GM19397 (cell line): ENCODE data around the gene PGF.

ENCODE experiments used
- ATAC-seq: cut with Tn5 transposase; IDR thresholded peaks from one replicate; pipeline ENCODE4 v1.9.1; 2021; ENCODE audit warnings: mild to moderate bottlenecking, moderate library complexity; ENCODE audit not compliant: unreplicated experiment

The PGF gene

GRCh38 chr14:74921987-74922751, 33.2 kb downstream of the PGF start:
- no peak for ATAC-seq

DNA sequence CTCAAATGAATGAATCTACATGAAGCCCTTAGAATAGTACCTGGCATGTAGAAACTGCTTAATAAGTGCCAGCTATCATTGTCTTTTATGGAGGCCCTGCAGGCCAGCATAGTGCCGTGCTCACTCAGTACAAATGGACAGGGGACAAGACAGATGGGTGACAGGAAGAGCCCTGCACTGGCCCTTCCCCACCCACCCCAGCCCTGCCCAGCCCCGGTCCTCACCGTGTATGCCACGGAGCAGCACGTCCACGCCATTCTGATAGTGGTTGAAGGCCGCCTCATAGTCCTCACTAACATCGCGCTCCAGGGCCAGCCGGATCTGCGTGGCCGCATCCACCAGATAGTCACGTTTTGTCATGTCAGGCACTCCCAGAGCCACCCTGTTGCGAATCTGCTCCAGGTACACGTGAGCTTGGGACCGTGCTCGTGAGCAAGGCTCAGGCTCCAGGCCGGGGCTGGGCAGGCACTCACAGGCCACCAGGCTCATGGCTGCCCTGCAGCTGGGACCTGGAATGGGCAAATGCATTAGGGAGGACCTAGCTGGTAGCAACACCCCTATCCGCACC, 34.3 kb downstream of the PGF start:
- ATAC-seq: no peak

DNA sequence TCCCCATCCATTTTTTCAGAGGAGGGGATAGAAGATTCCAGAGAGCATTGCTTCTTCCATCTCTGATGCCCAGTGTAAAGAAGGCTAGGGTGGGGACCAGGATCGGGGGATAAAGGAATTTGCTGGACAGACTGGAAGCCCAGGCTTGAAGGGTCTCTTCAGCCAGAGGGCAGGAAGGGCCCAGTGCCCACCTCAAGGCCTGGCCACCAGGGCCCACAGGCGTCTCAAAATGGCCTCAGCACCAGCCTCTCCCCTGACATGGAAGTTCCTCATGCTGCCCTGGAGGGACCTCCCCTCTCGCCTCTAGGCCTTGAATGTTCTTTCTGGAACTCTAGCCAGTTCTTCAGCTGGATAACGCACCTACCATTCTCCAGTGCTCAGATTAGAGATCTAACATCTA, 35.1 kb downstream of the PGF start:
- ATAC-seq: no peak

DNA sequence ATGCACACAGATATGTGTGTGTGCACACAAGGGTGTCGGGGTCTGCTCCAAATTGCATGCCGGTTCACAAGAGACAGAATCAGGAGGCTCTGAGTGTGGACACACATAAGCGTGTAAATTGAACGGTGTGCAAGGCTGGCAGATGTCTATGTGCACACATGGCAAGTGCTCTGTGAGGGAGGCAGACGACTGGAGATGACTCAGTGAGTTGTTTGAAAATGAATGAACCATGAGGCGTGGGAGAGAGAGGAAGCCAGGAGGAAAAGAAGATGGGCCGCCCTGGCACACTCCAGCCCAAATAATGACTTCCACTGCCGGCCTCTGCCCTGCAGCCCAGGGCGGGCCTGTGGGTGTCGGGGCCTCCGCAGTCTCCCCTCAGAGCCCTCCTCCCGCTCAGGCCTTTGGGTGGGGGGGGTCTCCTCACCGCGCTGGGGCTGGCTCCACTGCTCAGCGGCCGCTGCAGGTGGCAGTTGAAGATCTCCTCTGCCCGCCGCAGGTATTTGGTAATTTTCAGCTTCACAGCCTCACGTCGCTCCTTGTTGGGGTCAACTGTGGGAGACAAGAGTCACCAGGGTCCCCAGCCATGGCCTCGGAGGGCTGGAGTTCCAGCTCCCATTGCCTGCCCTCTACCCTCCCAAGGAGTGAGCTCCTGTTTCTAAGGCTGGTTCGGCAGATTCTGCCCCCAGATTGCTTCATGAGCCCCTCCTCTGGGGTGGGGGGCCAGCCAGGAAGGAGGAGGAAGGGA, 35.8 kb downstream of the PGF start:
- ATAC-seq: no peak

DNA sequence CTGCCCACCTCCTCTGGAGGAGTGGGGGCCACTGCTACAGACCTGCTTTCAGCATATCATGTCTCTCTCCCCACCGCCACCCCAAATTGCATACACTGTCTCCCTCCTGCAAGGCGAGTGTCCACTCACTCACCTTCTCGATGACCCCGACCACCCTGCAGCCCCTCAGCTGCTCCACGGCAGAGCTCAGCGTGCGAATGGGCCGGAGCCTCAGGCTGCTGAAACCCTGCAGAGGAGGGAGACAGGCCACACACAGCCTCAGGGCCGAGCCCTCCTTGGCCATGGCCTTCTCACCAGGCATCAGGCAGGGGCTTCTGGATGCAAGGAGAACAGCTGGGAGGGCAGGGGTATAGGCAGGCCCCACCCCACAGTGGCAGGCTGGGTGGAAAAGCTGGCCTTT, 37.0 kb downstream of the PGF start:
- ATAC-seq: no peak

- ATAC-seq: no peak
Measured at GRCh38 chr14:74917646-74918081, 37.7 kb downstream of the PGF start.

GRCh38 chr14:74917178-74917543, 38.2 kb downstream of the PGF start:
- no peak for ATAC-seq

GRCh38 chr14:74915826-74916225, 39.6 kb downstream of the PGF start:
- no peak for ATAC-seq

DNA sequence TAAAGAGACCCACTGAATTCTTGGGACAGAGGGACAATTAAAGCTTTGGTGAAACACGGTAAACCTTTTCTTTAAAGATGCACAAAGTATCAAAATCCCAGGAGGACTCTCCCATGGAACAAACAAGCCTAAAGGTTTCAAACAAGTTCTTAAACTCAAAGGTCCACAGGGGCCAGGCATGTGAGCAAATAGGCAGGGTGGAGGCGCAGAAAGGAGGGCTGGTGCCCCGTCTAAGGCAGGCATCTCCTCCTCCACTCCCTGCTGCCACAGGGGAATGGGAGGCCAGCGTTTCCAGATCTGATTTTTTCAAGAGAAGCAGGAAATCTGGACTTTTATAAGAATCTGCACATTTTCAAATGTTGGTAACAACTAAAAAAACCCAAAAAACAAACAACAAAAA, 40.0 kb downstream of the PGF start:
- no peak for ATAC-seq

DNA sequence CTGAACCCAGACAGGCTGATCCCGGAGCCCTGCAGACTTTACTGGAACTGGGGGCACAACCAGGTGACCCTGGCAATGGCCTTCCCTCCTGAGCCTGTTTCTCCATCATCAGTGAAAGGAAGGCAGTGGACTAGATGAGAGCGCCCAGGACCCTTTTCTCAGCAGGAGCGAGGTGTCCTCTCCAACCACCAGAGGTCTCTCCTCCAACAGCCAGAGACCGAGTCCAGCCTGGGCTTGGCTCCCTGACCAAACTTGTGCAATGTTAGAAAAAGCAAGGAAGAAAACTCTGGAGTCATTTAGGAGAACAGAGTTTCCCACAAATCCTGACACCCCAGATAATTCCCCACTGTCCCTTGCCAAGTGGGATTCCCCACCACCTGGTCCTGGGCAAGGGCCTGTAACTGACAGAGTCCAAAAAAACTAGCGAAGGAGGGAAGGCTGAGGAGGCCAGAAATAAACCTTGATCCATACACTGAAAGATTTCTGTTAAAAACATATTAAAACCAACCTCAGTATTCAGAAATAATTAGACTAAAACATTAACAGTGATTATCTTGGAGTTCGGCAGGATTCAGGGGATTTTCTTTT, 41.3 kb downstream of the PGF start:
- ATAC-seq: no peak

GRCh38 chr14:74913393-74913910, 41.9 kb downstream of the PGF start:
- no peak for ATAC-seq

- no peak for ATAC-seq
Measured at GRCh38 chr14:74912801-74913200, 42.6 kb downstream of the PGF start.

DNA sequence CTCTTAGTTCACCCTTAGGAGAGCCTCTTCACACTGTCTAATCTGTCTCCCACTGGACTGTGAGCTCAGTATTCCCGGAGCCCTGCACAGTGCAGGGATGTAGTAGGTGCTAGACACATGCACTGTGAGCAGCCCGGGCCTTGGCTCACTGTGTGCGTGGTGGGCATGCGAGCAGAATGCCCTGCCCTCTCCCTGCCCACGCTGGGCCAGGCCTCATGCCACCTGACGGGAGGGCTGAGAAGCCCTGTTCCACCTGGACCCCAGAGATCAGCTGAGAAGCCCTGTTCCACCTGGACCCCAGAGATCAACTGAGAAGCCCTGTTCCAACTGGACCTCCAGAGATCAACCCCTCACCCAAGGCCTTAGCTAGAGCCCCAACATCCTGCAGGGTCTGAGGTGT, 43.3 kb downstream of the PGF start:
- no peak for ATAC-seq

GRCh38 chr14:74911704-74912103, 43.7 kb downstream of the PGF start:
- no peak for ATAC-seq

DNA sequence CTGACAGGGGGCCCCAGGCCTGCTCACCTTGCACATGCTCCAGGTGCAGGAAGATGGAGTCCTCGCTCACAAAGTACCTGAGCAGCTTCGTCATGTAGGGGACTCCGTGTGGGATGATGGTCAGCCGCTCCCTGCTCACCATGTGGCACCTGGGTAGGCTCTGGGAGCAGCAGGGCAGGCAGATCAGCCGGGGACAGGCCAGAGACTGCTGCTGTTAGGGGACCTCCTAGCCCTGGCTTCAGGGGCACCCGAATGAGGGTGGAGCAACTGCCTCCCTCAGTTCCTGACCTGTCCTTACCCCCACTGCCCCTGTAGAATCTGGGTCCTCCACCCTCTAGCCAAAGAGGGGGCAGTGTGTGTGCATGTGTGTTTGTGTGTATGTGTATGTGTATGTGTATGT, 44.2 kb downstream of the PGF start:
- ATAC-seq: no peak

GRCh38 chr14:74910556-74910955, 44.8 kb downstream of the PGF start:
- ATAC-seq: no peak

- no peak for ATAC-seq
Measured at GRCh38 chr14:74909911-74910310, 45.5 kb downstream of the PGF start.

DNA sequence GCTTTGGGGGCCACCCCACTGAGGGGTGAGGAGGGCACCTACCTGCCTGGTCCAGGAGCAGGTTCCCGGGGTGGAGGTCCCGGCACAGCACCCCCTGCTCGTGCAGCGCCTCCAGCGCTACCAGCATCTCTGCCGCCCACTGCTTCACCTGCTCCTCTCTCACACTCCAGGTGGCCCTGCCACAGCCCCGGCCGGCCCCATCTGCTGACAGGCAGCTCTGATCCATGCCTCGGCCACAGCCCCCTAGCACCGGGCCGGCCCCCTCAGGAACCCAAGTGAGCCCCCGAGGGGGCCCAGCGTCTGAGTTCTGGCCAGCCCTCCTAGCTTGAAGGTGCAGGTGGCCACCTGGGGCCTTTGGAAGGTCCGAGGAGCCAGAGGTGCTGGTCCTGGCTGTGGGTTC, 45.9 kb downstream of the PGF start:
- no peak for ATAC-seq

DNA sequence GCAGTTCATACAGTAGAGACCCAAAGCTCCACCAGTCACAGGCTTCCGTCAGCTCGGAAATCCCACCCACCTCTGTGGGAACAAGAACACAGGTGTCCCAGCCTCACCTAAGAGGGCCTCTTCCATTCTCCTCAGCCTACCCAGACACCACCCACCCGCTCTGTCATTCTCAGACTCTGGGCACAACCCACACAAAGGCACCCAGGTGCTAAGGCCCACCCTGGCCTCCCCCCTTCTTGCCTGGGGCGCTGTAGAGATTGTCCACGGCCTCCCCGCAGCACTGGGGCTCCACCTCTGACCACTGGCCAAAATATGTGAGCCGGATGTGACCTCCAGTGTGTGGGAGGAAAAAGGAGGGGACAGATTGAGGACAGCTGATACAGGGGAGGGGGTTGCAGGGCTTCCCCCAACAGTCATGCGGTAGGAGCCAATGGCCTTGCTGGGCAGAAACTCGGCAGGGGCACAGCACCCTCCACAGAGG, 46.5 kb downstream of the PGF start:
- no peak for ATAC-seq

GRCh38 chr14:74907744-74908143, 47.7 kb downstream of the PGF start:
- no peak for ATAC-seq

GRCh38 chr14:74906925-74907521, 48.4 kb downstream of the PGF start:
- no peak for ATAC-seq
